Activated CD8-positive, alpha-beta memory T cell treated with anti-CD3 and anti-CD28 coated beads for 1 hour (primary cell): ENCODE measurements around the gene CLCN7.

Experiments used
- DNase-seq, 2 donors: peaks; one replicate each; pipeline ENCODE4 v3.0.0-alpha.2; 2020; ENCODE audit warnings: low read depth in 1 of 2; ENCODE audit errors: extremely low read depth in 1 of 2

The CLCN7 gene

DNA sequence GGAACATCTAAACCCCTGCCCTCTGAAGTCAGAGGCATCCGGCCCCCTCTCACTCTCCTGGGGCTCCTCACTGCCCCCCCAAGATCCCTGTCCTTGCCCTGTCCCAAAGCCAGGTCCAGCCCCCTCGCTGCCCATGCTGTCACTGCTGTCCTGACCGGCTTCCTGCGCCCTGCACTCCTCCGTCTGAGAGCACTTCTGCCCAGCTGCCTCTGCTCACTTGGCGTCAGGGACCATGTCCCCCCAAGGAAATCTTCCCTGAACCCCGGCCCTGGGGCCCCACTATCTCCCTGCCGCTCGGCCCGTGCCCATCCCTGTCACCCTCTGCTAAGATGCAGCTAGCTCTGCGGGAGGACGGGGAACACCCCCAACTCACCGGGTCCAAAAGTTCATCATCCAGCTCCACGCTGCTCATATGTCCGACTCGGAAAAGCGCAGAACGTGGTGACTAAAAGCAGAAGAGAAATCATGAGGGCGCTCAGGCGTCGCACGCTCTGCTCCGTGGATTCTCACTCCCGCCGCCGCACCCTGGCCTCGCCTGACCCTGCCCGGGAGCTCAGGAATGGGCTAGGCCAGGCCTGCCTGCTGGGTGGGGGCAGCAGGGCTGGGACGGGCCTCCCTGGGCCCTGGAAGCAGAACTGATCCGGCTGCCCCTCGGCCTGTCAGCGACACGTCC, 9.8 kb downstream of the CLCN7 start:
- DNase-seq, result no peak

DNA sequence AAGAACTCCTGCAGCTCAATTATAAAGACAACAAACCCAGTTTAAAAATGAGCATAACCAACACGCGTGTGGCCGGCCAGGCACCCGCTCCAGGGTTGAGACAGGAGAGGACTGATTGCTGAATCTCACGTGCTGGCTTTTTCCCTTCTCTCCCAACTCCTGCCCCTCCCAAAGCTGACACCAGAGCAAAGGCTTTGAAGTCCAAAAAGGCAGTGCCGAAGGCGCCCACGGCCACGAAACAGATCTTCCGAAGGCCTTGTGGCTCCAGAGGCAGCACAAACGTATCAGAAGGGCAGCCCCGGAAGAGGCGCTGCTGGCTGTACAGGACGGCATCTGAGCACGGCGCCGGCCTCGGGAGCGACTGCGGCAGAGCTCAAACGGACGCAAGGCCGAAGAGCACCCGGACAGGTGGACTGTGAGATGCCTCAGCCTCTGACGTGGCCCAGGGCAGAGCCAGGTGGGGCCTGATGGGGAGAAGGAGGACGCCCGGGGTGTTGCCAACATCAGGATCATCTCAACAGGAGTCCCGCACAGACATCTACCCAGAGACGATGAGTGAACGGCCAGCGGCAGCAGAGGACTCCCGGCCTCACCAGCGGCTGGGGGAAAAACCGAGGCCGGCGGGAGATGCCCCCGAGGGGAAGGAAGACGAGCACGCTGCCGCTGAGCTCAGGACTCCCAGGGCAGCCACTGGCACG, 10.5 kb downstream of the CLCN7 start:
- no peak for DNase-seq

DNA sequence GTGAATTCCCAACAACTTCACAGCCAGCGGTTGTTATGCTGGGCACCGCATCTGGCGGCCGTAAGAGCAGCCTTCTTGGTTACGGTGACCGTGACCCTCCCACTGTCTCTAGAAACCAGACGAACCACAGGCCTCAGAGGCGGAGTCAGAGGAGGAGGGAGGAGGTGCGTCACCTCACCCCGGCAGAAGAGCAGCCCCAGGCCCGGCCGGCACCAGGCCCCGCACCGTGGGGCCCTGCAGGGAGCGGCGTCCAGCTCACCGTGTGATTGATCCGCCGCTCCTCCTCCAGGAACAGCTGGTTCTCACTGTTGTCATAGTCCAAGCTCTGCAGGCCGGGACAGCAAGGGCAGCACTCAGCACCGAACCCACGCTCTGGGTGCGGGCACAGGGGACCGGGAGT, 13.7 kb downstream of the CLCN7 start:
- DNase-seq, result no peak

DNA sequence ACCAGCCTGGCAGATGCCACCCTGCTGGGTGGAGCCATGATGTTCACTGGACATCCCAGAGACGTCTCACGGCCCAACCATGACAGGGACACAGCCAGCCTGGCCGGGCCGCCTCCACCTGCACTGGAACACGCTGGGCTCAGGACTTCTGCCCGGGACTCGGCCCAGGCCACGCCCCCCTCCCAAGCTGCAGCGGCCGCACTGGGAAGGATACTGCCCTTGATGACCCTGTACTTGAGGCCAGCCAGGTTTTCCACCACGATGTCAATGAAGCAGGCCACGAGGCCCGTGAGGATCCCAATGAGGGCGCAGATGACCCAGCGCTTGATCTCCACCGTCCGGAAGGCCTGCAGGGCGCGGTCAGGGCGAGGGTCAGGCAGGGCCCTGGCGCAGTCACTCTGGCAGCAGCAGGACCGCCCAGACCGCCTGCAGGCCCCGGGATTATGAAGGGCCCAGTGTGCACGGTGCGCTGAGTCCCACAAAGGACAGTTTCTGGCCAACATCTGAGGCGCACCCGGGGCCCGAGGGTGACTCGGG, 14.2 kb downstream of the CLCN7 start:
- no peak for DNase-seq

DNA sequence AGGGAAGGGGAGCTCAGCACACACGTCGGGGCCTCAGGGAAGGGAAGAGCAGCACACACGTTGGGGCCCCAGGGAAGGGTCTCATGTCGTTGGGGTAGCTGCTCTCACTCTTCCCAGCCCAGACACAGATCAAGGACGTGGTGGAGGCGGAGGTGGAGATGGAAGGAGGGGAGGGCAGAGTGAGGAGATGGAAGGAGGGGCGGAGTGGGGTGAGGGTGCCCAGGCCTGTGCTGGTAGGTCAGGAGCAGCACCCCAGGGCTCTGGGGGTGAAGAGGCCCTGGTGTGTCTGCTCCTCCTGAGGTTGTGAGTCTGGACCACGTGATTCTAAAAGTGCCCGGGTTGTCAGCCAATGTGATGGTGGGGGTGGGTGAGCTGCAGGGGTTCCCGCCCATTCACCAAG, 14.9 kb downstream of the CLCN7 start:
- DNase-seq, result no peak

DNA sequence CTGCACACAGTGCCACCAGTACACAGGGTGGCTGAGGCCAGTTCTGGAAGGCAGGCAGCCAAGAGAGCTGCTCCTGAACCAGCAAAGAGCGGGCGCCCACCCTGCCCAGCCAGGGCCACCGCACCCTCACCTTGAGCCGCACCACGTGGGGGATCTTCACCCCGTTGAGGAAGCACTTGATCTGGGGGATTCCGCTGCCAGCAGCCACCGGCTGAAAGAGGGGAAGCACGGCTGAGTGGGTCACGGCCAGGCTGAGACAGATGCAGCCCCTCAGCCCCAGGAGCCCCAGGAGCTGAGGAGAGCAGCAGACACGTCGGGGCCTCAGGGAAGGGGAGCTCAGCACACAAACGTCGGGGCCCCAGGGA, 15.9 kb downstream of the CLCN7 start:
- DNase-seq, result no peak

DNA sequence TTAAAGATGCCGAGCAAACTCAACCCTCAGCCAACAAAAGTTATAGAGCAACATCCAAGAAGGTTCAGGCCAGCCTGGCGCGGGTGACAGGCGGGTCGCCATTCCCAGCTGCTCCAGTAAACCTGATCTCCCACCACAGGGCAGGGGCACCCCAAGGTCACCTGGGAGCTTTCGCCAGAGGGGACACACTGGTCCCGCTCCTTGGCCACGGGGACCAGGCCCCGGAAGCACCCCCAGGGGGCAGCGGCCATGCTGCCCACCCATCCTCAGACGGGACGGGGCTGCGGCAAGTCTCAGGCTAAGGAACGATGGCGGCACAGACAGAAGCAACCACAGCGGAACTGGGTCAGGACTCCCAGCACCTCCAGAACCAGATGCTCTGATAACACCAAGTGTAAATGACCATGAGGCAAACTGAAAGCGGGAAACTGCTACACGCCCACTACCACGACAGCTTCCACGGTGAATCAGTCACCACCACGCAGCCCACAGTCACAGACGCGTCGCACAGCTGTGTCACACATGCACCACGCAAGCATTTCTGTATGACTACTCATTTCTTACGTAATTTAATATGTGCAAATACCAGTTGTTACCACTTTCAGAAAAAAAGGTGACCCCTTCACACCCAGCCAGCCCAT, 16.4 kb downstream of the CLCN7 start:
- no peak for DNase-seq

DNA sequence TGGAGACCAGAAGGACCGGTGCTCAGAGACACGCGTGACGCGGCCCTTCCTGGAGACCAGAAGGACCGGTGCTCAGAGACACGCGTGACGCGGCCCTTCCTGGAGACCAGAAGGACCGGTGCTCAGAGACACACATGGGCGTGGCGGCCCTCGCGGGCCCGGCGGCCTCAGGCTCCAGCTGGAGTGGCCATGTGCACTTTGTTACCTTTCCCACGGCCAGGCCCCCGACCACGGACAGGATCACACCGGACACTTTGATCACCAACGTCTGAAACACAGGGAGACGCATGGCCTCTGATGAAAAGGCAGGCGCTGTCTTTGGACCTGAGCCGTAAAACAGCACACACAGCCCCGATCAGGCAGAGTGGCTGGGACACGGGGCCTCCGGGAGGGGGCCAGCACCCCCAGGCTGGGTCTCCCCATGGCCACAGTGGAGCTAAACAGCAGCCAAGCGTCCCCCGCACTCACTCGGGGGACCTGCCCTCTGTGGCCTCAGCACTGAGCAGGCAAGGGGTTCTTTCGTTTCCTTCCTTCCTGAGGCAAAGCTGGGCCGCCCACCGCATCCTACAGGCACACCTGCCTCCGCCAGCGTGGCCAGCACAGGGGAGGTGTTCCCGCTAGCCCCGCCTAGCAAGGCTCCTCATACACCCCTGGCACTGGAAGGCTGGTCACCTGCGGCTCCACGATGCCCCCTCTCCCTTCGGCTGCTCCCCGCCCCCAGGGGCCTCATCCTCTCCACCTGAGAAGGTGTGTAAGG, 17.2 kb downstream of the CLCN7 start:
- no peak for DNase-seq

DNA sequence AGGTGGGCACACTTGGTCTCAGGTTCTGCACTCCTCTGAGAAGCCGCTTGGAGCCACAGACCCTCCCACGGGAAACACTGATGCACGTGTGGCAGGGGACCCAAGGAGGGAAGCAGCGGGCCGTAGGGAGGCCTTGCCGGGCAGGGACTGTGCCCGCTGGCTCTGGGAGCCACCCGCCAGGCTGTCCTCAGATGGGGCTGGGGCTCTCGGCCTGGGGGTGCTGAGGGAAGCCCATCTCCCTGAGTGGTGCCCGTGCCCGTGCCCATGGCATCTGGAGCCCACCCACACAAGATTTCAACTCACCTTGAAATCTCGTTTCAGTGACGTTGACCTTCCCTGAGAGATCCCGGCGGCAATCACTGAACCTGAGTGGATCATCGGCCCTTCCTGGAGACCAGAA, 17.9 kb downstream of the CLCN7 start:
- no peak for DNase-seq

DNA sequence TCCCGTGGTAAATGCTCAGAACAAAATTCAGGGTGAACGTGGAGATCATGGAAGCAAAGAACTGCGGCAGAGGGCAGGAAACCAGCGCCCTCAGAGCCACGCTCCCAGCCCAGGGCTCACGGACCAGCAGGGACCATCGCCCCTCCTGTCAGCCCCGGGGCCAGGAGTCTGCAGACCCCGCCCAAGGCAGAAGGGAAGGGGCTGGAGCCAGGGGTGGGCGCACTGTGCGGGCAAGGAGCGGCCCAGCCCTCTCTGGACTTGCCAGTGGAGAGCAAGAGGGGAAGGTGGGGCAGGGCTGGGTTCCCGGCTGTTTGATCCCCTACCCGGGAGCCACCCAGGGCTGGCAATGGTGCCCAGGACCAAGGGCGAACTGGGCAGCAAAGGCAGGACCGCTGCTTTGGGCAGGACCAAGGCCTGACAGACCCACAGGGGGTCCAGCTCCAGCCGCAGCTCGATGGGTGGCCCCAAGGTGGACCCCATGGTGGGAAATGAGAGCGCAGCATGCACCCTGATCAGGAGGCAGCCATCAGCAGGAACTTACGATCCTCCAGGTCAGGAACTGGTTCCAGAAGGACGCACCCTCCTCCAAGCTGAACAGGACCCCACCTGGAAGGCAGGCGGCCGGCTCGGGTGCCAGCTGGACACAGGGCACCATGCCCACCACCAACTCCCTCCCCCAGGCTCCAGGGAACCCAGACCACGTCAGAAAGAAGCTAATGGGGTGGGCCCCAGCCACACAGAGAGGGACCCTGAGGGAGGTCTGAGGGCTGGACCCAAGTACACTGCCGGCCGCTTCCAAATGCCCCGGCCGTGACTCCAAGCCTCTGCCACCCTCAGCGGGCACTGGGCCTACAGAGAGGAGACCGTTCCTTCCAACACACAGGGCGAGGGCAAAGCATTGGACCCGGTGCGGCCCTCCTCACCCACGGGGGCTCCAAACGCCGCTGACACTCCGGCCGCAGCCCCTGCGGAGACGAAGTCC, 19.3 kb downstream of the CLCN7 start:
- no peak for DNase-seq

DNA sequence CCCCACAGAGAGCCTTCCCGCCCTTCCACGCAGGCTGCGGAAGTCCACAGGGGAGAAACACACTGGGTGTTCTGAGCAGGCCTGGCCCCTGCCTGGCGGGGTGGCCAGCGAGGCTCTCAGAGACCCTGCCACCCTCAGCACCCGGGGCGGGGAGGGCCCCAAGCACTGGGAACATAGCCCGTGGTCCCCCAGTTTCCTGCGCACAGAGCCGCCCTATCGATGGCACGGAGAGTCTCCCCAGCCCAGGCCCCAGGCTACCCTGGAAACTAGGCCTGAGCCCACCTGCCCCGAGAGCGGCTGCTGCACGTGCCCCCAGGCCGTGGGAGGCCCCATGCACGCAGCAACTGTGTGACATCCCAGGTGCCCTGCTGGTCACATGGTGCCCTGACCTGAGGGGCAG, 20.3 kb downstream of the CLCN7 start:
- no peak for DNase-seq

DNA sequence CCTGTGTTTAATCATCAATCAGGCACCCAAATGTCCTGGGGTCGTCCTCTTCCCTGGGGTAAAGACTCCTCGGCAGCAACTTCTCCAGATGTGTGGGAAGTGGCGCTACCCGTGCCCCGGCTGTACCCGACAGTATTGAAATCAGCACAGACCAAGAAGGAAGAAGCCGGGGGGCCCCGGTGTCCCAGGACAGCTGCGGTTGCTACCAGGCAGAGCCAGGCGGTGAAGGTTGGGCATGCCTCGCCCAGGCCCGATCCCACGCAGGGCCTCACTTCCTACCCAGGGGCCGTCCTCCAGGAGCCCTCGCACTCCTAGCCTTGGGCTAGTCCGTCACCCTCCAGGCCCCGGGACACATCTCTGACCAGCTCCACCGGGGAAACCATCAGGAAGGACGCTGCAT, 21.5 kb downstream of the CLCN7 start:
- DNase-seq, result no peak

DNA sequence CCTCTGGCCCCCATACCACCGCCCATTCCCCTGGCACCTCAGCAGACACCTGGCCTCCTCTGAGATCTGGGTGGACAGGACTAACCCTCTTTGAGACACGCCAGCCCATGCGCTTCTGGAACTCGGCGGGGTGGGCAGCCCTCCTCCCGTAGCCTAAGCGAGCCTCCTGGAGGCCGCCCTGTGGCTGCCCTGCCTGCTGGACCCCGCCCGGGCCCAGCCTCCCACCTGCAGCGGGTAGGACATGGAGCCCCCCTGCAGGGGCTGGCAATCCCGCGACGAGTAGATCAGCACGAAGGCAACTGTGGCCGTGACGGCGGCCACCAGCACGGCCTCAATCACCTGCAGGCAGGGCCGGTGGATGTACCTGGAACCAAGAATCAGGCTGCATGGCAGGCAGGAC, 22.3 kb downstream of the CLCN7 start:
- DNase-seq, result no peak

DNA sequence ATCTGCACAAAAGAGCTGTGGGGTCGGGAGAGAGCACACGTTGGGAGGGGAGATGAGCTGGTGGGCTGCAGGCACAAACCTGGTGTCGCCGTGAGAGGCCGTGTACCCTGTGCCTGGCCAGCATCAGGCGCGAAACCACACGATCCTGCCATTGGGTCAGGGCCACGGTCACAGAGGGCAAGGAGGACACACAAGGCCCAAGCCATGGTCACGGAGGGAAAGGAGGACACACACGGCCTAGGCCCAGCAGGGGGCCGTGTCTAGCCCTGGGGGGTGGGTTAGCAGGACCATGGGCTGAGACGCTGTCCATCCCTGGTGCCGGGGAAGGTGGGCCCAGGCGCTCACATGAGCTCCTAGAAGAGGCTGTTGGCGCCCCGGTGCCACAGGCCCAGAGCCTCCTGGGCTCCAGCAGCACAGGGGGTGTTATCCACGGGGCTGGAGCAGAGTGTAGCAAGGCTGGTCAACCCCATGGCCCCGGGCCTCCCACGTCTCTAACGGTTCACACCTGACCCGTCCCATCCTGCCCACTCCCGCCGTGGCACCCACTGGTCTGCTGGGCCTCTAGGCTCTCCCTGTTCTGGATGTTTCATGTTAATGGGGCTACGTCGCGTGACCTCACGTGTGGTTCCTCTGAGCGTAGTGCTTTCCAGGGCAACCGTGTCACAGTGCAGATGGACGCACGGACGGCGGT, 23.0 kb downstream of the CLCN7 start:
- no peak for DNase-seq

DNA sequence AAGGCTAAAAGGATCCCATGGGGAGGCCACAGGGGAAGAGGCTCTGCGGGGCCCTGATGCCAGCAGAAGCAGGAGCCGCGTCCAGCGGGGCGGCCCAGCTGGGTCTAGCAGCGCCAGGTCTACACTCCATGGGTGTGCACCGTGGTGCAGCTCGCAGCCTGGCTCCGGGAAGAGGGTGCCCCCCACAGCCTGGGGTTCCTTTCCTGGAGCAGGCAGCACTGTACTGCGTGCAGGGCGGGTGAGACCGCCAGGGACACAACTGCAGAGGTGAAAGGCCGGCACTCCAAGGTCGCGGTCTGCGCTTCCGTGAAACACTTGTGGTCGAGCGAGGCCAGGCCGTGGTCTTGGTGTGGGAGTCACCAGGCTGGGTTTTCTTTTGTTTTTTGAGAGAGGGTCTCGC, 24.0 kb downstream of the CLCN7 start:
- no peak for DNase-seq

DNA sequence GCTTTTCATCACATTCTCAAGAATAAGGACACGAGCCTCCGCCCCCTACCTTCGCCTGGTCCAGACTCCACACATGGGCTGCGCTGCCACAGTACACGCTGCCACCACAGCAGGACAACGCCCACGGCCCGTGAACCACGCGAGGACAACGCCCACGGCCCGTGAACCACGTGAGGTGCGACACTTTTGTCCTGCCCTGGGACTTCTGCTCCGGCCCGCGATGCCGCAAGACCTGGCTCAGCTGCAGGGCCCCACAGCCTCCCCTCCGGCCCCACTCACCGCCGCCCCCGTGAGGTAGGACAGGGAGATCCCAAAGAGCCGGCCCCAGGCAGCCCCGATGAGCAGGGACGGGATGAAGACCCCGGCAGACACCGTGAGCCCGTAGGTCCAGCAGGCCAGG, 24.6 kb downstream of the CLCN7 start:
- DNase-seq, result no peak

DNA sequence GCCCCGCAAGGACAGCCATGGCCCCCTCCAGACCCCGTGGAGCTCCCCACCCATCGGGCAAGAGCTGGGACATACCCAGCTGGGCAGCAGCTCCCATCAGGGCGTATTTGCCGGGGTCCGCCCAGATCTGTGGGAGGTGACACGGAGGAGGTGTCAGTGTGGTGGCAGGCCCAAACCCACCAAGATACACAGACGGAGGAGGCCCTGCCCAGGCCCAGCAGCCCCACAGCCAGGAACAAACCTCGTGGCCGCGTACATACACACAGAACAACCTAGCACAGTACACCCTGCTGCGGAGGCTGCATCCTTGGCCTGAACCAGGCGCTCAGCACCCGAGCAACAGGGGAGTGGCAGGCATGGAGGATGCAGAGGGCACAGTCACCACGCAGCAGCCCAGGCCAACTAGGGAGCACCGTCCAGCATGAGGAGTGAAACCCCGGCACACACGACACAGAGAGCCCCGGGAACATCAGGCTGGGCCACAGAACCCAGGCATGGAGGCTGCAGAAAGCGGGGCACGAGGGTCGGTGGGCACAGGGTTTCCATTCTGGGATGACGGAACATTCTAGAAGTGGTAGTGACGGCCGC, 25.5 kb downstream of the CLCN7 start:
- no peak for DNase-seq

DNA sequence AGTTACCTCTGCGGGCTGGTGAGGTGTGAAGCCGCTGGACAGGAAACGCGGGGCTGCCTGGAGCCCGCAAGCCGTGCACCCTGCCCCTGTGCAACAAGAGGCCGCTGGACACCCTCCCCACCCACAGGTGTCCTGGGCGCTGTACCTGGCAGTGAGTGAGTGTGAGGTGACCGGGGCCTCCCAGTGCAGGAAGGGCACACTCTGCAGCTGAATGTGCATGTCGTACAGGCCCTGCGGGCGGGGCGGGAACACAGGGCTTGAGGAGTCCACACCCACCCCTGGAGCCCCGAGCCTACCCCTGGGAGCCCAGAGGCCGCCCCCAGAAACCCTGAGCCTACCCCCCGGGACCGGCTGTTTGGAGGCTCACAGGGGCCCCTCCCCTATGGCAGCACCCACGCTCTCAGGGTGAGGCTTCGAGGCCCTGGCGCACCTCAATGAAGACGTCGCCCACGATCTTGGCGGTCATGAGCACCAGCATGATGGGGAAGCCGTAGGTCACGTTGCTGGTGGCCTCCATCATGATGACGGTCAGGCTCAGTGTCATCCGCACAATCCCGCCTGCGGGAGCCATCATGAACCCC, 26.2 kb downstream of the CLCN7 start:
- DNase-seq, result no peak

DNA sequence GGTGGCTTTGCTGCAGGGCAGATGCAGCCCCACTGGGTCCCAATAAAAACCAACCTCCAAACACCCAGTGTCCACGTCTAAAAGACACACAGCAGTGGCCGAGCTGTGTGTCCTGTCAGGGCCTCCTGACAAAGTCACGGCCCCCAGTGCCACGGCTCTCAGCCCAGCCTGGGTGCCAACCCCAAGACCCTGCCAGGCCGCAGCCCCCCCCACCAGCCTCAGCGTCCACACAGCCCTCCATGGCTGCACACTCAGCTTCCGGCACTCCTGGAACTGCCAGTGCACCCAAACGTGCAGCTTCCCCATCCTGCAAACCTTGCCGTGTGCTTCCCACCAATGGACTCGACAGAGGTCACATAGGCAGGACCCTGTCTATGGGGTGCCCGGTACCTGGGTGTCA, 26.9 kb downstream of the CLCN7 start:
- no peak for DNase-seq
